ENCODE results near the gene SYT5.

The SYT5 gene

DNA sequence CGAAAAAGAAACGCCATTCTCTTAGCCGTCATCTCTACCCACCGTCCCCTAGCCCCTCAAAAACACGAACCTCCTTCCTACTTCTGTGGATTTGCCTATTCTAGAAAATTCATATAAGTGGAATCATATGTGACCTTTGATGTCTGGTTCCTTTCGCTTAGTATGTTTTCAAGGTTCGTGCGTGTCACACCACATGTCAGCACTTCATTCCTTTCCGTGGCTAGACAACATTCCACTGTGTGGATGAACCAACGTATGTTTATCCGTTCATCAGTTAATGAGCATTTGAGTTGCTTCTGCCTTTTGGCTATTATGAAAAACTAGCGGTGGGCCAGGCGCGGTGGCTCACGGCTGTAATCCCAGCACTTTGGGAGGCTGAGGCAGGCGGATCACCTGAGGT is 48.7 kb downstream of the SYT5 start:
- POLR2A ChIA-PET (ENCODE audit: low non-redundant PET), result no interaction called here

More for the DNA sequence above, 48.7 kb downstream of the SYT5 start:
- DNase-seq (ENCODE audit: low spot score), result no peak
- TF ChIP-seq CTCF (conservative IDR thresholded peaks at IDR 0.05; ENCODE audit: low read depth), result no peak
- no peak overlapping the region for H3K27ac ChIP-seq
- CTCF ChIA-PET, result no interaction called here
